GM18907 (cell line): ENCODE results near the gene MCU.
A peak's percentile ranks its signal among the peaks of the same experiment; 100 is the strongest.
"Not testable (repeated sequence)": the region's sequence is repeated elsewhere in the genome, so short reads cannot be mapped to it uniquely, and the experiment has no call there.

Experiments used
- ATAC-seq: cut with Tn5 transposase; IDR thresholded peaks from one replicate; pipeline ENCODE4 v1.9.1; 2021; ENCODE audit warnings: mild to moderate bottlenecking, moderate library complexity; ENCODE audit not compliant: unreplicated experiment

MCU gene

GRCh38 chr10:72691863-72692743, at the start of gene MCU:
Gene MCU (plus strand): TSS chr10:72692143. CDS start chr10:72692152, 9 bp downstream.
- ATAC-seq = peak; percentile 92

GRCh38 chr10:72642318-72642717, 49.6 kb upstream of the MCU start:
- ATAC-seq = no peak

- ATAC-seq = no peak
Measured at GRCh38 chr10:72645263-72645858, 46.6 kb upstream of the MCU start.

GRCh38 chr10:72646971-72647370, 45.0 kb upstream of the MCU start:
- not testable (repeated sequence) for ATAC-seq

- ATAC-seq = no peak
Measured at GRCh38 chr10:72648301-72648700, 43.6 kb upstream of the MCU start.

GRCh38 chr10:72649291-72649690, 42.7 kb upstream of the MCU start:
- ATAC-seq = no peak

- no peak for ATAC-seq
Measured at GRCh38 chr10:72653383-72654096, 38.4 kb upstream of the MCU start.

GRCh38 chr10:72654720-72655119, 37.2 kb upstream of the MCU start:
- ATAC-seq = no peak

- ATAC-seq = no peak
Measured at GRCh38 chr10:72658696-72659400, 33.1 kb upstream of the MCU start.

- no peak for ATAC-seq
Measured at GRCh38 chr10:72659694-72660093, 32.2 kb upstream of the MCU start.

GRCh38 chr10:72660220-72660619, 31.7 kb upstream of the MCU start:
- ATAC-seq = no peak

- ATAC-seq = no peak
Measured at GRCh38 chr10:72661431-72661830, 30.5 kb upstream of the MCU start.

GRCh38 chr10:72663971-72664370, 28.0 kb upstream of the MCU start:
- no peak for ATAC-seq

- no peak for ATAC-seq
Measured at GRCh38 chr10:72665925-72666324, 26.0 kb upstream of the MCU start.

- no peak for ATAC-seq
Measured at GRCh38 chr10:72667207-72667864, 24.6 kb upstream of the MCU start.

GRCh38 chr10:72673280-72673679, 18.7 kb upstream of the MCU start:
- no peak for ATAC-seq

GRCh38 chr10:72674174-72674573, 17.8 kb upstream of the MCU start:
- not testable (repeated sequence) for ATAC-seq

- no peak for ATAC-seq
Measured at GRCh38 chr10:72679838-72680241, 12.1 kb upstream of the MCU start.

- ATAC-seq = no peak
Measured at GRCh38 chr10:72682638-72683037, 9.3 kb upstream of the MCU start.

- no peak for ATAC-seq
Measured at GRCh38 chr10:72685264-72685921, 6.5 kb upstream of the MCU start.
